Measurements from ENCODE around the gene TECPR2.

Gene TECPR2

GRCh38 chr14:102419276-102419675 is 56.5 kb downstream of the TECPR2 start:
- Histone ChIP-seq H3K36me3 (peaks cover 10% of the 10 kb centered on the region), H3K27me3 (no peaks in the 10 kb centered on the region), H3K4me3 (no peak overlapping the region)

GRCh38 chr14:102419716-102420115 is 57.0 kb downstream of the TECPR2 start:
- TF ChIP-seq Cebpa-rat (IDR thresholded peaks at IDR 0.05): no peak
- Histone ChIP-seq H3K4me2 (no peak overlapping the region), H3K9me3 (no peaks in the 10 kb centered on the region), H3K4me1 (no peaks in the 10 kb centered on the region), H4K20me1 (no peaks in the 10 kb centered on the region), H3K4me3 (no peak overlapping the region), H3K9ac (no peak overlapping the region), H3K36me3 (peaks cover 7% of the 10 kb centered on the region), H3K27me3 (no peaks in the 10 kb centered on the region), H3K27ac (no peak overlapping the region)

More at GRCh38 chr14:102419276-102419675, 56.5 kb downstream of the TECPR2 start:
- no peaks in the 10 kb centered on the region for H3K4me1 ChIP-seq
- H3K9me3 ChIP-seq: no peaks in the 10 kb centered on the region
- no peak for TF ChIP-seq Cebpa-rat (IDR thresholded peaks at IDR 0.05)
- H4K20me1 ChIP-seq: no peaks in the 10 kb centered on the region
- no peak overlapping the region for H3K27ac ChIP-seq
- no peak overlapping the region for H3K9ac ChIP-seq
- H3K4me2 ChIP-seq: no peak overlapping the region

- no peaks in the 10 kb centered on the region for H3K36me3 ChIP-seq
- no peaks in the 10 kb centered on the region for H4K20me1 ChIP-seq
- no peak for TF ChIP-seq Cebpa-rat (IDR thresholded peaks at IDR 0.05)
- H3K4me1 ChIP-seq: no peaks in the 10 kb centered on the region
- no peak overlapping the region for H3K9ac ChIP-seq
- no peak overlapping the region for H3K4me3 ChIP-seq
- H3K9me3 ChIP-seq: no peaks in the 10 kb centered on the region
- no peaks in the 10 kb centered on the region for H3K27me3 ChIP-seq
- no peak overlapping the region for H3K4me2 ChIP-seq
- no peak overlapping the region for H3K27ac ChIP-seq
These were observed 58.8 kb downstream of the TECPR2 start for GRCh38 chr14:102421411-102422057.

GRCh38 chr14:102424520-102424919 is 61.8 kb downstream of the TECPR2 start:
- no peak for TF ChIP-seq Cebpa-rat (IDR thresholded peaks at IDR 0.05)
- H3K9ac ChIP-seq: no peak overlapping the region
- no peaks in the 10 kb centered on the region for H3K27me3 ChIP-seq

GRCh38 chr14:102424923-102425322 is 62.2 kb downstream of the TECPR2 start:
- Histone ChIP-seq H3K4me2 (no peak overlapping the region), H3K9ac (no peak overlapping the region), H3K9me3 (no peaks in the 10 kb centered on the region), H3K36me3 (peaks cover 10% of the 10 kb centered on the region; the same call in 1 of the 2 replicates), H3K4me3 (no peak overlapping the region), H3K4me1 (no peaks in the 10 kb centered on the region), H3K27ac (no peak overlapping the region), H4K20me1 (no peaks in the 10 kb centered on the region), H3K27me3 (no peaks in the 10 kb centered on the region)
- no peak for TF ChIP-seq Cebpa-rat (IDR thresholded peaks at IDR 0.05)

More at GRCh38 chr14:102424520-102424919, 61.8 kb downstream of the TECPR2 start:
- Histone ChIP-seq H3K9me3 (no peaks in the 10 kb centered on the region), H3K4me1 (no peaks in the 10 kb centered on the region), H3K27ac (no peak overlapping the region), H3K36me3 (peaks cover 10% of the 10 kb centered on the region; the same call in 1 of the 2 replicates), H3K4me2 (no peak overlapping the region), H4K20me1 (no peaks in the 10 kb centered on the region), H3K4me3 (no peak overlapping the region)

GRCh38 chr14:102426796-102427195 is 64.1 kb downstream of the TECPR2 start:
- Histone ChIP-seq H4K20me1 (no peaks in the 10 kb centered on the region), H3K36me3 (peaks cover 10% of the 10 kb centered on the region; the same call in 1 of the 2 replicates), H3K9me3 (no peaks in the 10 kb centered on the region), H3K4me1 (no peaks in the 10 kb centered on the region), H3K4me2 (no peak overlapping the region), H3K27ac (no peak overlapping the region), H3K9ac (no peak overlapping the region), H3K4me3 (no peak overlapping the region), H3K27me3 (no peaks in the 10 kb centered on the region)
- no peak for TF ChIP-seq Cebpa-rat (IDR thresholded peaks at IDR 0.05)

- Histone ChIP-seq H3K9ac (no peak overlapping the region), H3K4me2 (no peak overlapping the region), H3K27me3 (no peaks in the 10 kb centered on the region), H3K9me3 (no peaks in the 10 kb centered on the region), H3K4me1 (no peaks in the 10 kb centered on the region), H3K36me3 (peaks cover 10% of the 10 kb centered on the region; the same call in 1 of the 2 replicates), H3K27ac (no peak overlapping the region), H4K20me1 (no peaks in the 10 kb centered on the region), H3K4me3 (no peak overlapping the region)
- no peak for TF ChIP-seq Cebpa-rat (IDR thresholded peaks at IDR 0.05)
These were observed 64.9 kb downstream of the TECPR2 start for GRCh38 chr14:102427642-102428041.

- Histone ChIP-seq H4K20me1 (no peaks in the 10 kb centered on the region), H3K27me3 (no peaks in the 10 kb centered on the region), H3K9me3 (no peaks in the 10 kb centered on the region), H3K36me3 (peaks cover 19% of the 10 kb centered on the region), H3K27ac (no peak overlapping the region), H3K4me1 (no peaks in the 10 kb centered on the region), H3K9ac (no peak overlapping the region), H3K4me3 (no peak overlapping the region), H3K4me2 (no peak overlapping the region)
- no peak for TF ChIP-seq Cebpa-rat (IDR thresholded peaks at IDR 0.05)
These were observed 67.6 kb downstream of the TECPR2 start for GRCh38 chr14:102430212-102430908.

- no peaks in the 10 kb centered on the region for H3K9me3 ChIP-seq
- no peak overlapping the region for H3K4me2 ChIP-seq
- no peak overlapping the region for H3K4me3 ChIP-seq
- TF ChIP-seq Cebpa-rat (IDR thresholded peaks at IDR 0.05): no peak
- peaks cover 19% of the 10 kb centered on the region for H3K36me3 ChIP-seq
- H3K27me3 ChIP-seq: no peaks in the 10 kb centered on the region
- no peaks in the 10 kb centered on the region for H3K4me1 ChIP-seq
- H4K20me1 ChIP-seq: no peaks in the 10 kb centered on the region
- H3K9ac ChIP-seq: no peak overlapping the region
- H3K27ac ChIP-seq: no peak overlapping the region
These were observed 69.0 kb downstream of the TECPR2 start for GRCh38 chr14:102431751-102432150.

GRCh38 chr14:102434647-102435175 is 72.0 kb downstream of the TECPR2 start:
- TF ChIP-seq Cebpa-rat (IDR thresholded peaks at IDR 0.05): no peak
- no peaks in the 10 kb centered on the region for H4K20me1 ChIP-seq
- H3K27me3 ChIP-seq: no peaks in the 10 kb centered on the region
- no peak overlapping the region for H3K9ac ChIP-seq
- H3K27ac ChIP-seq: no peak overlapping the region
- H3K4me2 ChIP-seq: no peak overlapping the region
- H3K9me3 ChIP-seq: no peaks in the 10 kb centered on the region
- no peak overlapping the region for H3K4me3 ChIP-seq
- peaks cover 14% of the 10 kb centered on the region for H3K36me3 ChIP-seq
- H3K4me1 ChIP-seq: peaks cover 5% of the 10 kb centered on the region; the same call in 1 of the 2 replicates

All from BLaER1 (cell line).